HG03139 (cell line): ENCODE results near the gene CIT.
"Not testable (repeated sequence)": the region's sequence is repeated elsewhere in the genome, so short reads cannot be mapped to it uniquely, and the experiment has no call there.

ENCODE experiments used
- ATAC-seq: cut with Tn5 transposase; IDR thresholded peaks from one replicate; pipeline ENCODE4 v1.9.1; 2021; ENCODE audit not compliant: unreplicated experiment

Gene CIT

DNA sequence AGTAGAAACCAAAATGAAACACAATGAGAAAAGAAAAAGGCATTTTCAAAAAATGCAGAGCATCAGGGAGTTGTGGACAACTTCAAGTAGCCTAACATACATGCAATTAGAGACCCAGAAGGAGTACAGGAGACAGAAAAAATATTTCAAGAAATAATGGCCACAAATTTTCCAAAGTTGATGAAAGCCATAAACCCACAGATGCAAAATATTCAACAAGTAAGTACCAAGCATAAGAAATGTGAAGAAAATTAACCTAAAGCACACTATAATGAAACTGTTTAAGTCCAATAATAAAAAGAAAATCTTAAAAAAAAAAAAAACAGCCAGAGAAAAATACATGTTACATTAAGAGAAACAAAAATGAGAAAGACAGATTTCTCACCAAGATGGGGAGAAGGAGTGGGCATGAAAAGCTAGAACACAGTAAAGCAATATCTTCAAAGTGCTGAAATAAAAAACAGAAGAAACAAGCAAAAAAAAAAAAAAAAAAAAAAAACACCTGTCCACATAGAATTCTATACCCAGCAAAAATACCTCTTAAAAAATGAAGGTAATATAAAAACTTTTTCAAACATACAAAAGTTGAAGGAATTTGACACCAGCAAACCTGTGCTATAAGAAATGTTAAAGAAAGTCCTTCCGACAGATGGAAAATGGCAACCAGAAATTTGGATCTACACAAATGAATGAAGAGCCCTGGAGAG, 132.1 kb downstream of the CIT start:
- no peak for ATAC-seq

- ATAC-seq, result no peak
Measured at GRCh38 chr12:119742700-119743099, 134.4 kb downstream of the CIT start.

- ATAC-seq, result no peak
Measured at GRCh38 chr12:119740830-119741229, 136.3 kb downstream of the CIT start.

- ATAC-seq, result no peak
Measured at GRCh38 chr12:119735079-119735478, 142.0 kb downstream of the CIT start.

DNA sequence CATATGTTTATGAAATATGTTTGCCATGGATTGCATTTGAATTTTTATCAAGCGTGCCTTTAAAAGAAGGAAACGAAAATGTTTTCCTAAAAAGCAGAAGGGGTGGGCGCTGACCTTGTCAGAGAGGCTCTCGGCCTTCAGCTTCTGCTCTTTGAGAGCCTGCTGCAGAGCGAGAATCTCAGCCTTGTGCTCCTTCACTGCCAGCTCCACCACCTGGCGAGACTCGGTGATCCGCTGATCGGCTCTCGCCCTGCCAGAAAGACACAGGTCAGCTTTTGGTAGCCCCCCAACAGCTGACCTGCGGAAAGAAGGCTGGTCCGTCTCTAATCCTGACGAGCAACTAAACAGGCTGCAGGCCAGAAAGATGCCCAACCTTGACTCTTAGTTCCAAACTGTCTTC, 146.7 kb downstream of the CIT start:
- no peak for ATAC-seq

DNA sequence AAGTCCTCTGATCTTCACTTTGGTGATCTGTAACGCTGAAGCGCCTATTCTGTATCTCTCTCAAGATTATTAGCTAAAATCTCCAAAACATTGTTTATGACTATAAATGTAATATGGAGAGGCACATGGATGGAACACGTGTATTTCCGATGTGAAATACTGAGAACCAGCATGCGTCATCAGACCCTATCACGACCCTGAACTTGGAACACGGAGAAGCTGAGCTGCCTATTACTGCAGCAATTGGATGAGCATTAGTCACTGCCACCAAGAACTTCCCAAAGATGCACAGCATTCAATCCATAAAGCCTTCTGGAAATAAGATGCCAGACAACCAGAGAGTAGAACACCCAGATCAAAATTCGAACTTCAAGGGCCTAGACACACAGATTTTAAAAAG, 147.2 kb downstream of the CIT start:
- no peak for ATAC-seq

- no peak for ATAC-seq
Measured at GRCh38 chr12:119728444-119728745, 148.7 kb downstream of the CIT start.

- ATAC-seq, result no peak
Measured at GRCh38 chr12:119727600-119728443, 149.3 kb downstream of the CIT start.

DNA sequence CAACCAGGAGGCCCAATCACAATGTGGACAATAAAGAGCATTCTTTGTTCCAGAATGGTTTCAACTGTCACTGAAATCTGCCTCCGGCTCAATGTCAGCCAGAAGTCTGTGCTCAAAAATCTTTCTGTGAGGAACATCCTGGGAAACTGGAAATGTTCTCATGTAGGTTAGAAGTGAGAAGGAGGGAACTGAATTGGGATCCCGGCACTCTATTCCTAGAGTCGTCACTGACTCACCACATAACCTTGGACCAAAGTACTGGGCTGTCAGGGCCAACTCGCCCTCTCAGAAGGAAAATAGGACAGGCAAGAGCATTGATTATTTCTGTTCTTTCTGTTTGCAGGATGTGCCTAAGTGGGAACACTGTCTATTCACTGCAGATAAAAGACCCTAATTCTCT, 151.6 kb downstream of the CIT start:
- no peak for ATAC-seq

DNA sequence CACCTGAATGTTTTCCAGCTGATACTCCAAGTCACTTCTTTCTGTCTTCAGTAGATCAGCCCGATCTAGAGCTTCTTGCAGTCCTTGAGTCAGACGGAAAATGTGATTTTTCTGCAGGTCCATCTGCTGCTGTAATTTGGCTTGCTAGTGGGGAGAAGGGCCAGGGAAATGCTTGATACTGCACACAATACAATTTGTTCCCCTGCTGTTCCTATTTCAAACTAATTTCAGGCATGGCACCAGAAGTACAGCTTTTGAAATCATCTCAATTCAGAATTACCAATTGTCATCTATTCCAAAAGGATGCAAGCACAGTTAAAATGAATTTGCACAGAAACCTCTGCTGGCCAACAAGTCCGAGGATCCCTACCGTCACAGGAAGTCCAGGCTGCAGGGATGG, 155.8 kb downstream of the CIT start:
- ATAC-seq, result no peak

DNA sequence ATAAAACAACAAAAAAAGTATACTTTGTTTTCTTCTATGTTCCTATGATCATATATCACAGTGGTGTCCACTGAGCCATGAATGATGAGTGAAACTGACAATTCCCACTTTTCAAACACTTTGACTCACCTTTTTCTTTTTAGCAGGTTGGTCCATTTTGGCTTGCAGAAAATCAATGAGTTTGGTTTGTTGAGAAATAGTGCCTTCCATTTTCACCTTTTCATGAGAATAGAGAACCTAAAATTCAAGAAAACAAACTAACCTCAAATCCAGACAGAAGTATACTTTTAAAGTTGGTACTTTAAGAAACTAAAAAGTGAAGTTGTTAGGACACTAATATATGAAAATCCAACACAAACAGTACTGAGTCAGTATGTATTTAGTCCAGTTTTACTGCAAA, 156.8 kb downstream of the CIT start:
- ATAC-seq, result no peak

GRCh38 chr12:119718141-119718540, 159.0 kb downstream of the CIT start:
- ATAC-seq, result no peak

GRCh38 chr12:119715268-119715620, 161.9 kb downstream of the CIT start:
- ATAC-seq, result no peak

DNA sequence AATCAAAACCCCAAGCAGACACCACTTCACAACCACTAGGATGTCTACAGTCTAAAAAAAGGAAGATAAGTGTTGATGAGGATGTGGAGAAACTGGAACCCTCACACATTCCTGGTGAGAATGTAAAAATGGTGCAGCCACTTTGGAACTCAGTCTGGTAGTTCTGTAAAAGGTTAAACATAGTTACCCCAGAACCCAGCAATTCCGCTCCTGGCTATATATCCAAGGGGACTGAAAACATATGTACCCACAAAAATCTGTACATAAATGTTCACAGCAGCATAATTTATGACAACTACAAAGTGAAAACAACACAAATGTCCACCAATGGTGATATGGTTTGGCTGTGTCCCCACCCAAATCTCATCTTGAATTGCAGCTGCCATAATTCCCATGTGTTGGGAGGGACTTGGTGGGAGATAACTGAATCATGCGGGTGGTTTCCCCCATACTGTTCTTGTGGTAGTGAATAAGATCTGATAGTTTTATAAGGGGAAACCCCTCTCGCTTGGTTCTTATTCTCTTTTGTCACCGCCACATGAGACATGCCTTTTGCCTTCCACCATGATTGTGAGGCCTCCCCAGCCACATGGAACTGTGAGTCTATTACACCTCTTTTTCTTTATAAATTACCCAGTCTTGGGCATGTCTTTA, 162.4 kb downstream of the CIT start:
- ATAC-seq, result no peak

DNA sequence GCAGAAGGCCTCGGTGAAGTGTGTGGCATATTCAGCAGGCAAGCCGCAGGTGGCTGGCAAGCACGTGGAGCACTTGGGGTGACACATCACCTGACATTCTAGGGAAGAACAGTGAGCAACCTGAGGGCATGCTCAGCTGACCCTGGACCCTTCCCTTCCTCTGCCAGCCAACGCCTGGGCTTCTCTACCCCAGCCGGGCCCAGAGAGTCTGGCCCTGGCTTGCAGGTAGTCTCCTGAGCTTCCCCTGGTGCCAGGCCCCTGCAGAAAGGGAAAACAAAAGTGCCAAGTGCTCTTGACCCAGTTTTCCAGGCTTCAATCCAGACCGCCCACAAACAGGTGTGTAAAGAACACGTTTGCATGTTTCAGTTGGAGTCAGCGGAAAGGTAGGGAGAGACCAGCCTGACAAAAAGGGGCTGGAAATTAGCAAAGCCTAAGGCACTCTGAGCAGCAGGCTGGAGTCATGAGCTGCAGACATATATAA, 163.5 kb downstream of the CIT start:
- no peak for ATAC-seq

DNA sequence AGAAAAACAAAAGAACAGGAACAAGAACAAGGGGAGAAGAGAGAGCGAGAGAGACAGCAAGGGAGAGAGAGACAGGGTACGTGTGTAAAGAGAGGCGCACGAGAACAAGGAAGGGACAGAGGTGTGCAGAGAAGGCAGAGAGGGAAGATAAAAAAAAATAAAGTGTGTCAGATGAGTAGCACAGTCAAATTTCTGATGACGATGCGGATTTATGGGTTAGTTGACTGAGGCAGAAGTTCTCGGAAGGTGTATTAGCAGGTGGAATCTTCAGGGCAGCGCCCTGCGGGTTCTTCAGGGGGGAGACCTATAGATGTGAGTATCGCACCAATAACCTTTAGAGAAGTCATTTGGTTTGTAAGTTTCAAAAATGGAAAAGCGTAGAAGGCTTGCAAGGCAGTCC, 164.4 kb downstream of the CIT start:
- ATAC-seq, result no peak

GRCh38 chr12:119711693-119712092, 165.4 kb downstream of the CIT start:
- ATAC-seq, result no peak

- ATAC-seq, result no peak
Measured at GRCh38 chr12:119710965-119711551, 166.1 kb downstream of the CIT start.

- ATAC-seq, result no peak
Measured at GRCh38 chr12:119710374-119710964, 166.7 kb downstream of the CIT start.

DNA sequence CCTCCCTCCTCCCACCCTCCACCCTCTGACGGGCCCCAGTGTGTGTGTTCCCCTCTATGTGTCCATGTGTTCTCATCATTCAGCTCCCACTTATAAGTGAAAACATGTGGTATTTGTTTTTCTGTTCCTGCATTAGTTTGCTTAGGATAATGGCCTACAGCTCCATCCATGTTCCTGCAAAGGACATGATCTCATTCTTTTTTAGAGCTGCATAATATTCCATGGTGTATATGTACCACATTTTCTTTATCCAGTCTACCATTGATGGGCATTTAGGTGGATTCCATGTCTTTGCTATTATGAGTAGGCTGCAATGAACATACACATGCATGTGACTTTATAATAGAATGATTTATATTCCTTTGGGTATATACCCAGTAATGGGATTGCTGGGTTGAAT, 170.7 kb downstream of the CIT start:
- ATAC-seq, result not testable (repeated sequence)

- ATAC-seq, result no peak
Measured at GRCh38 chr12:119705182-119705581, 171.9 kb downstream of the CIT start.
